K562 (cell line): ENCODE measurements around the gene RABGAP1L. TPM values are rescaled to one million over a fixed set of nuclear protein-coding genes. Genes with fewer than 3 reads are reported as not detected.

Source experiments
- ELF2 ChIP-seq: fragments of 250-450 bp; sonication (Bioruptor Pico); IDR thresholded peaks from 2 replicates; pipeline ENCODE4 v1.5.0; 2021; ENCODE audit warnings: mild to moderate bottlenecking
- KAT7 ChIP-seq: sonication (generic); formaldehyde crosslinking; IDR thresholded peaks from 2 replicates; pipeline ENCODE4 v1.8.0; 2022; ENCODE audit warnings: missing genetic modification reagents, mild to moderate bottlenecking, borderline replicate concordance
- NBN ChIP-seq: fragments of 450-650 bp; IDR thresholded peaks from 2 replicates; pipeline ENCODE4 v1.6.1; 2016; ENCODE audit warnings: low read depth, mild to moderate bottlenecking
- PHF20 ChIP-seq: fragments of 450-650 bp; IDR thresholded peaks from 2 replicates; pipeline ENCODE4 v1.6.1; 2018; ENCODE audit not compliant: partially characterized antibody
- RBM14 ChIP-seq: fragments of 200-400 bp; formaldehyde crosslinking; IDR thresholded peaks from 2 replicates; pipeline ENCODE4 v1.6.1; 2018; ENCODE audit warnings: low read depth, mild to moderate bottlenecking, low read length, moderate library complexity, borderline replicate concordance; ENCODE audit not compliant: insufficient read depth
- SIX5 ChIP-seq, 2 experiments: IDR thresholded peaks; 2 replicates each; pipeline ENCODE4 v1.6.1; 2011; ENCODE audit warnings: low read length in 2 of 2, borderline replicate concordance in 1 of 2, low read depth in 1 of 2, mild to moderate bottlenecking in 1 of 2, moderate library complexity in 1 of 2; ENCODE audit not compliant: insufficient read depth in 1 of 2
- SLC30A9 ChIP-seq: fragments of 250-450 bp; sonication (Bioruptor Pico); IDR thresholded peaks from 2 replicates; pipeline ENCODE4 v1.8.0; 2022; ENCODE audit warnings: mild to moderate bottlenecking, moderate library complexity
- STAG1 ChIP-seq: sonication (generic); formaldehyde crosslinking; IDR thresholded peaks from 2 replicates; pipeline ENCODE4 v1.5.0; 2020; ENCODE audit warnings: missing genetic modification reagents, borderline replicate concordance
- TAF15 ChIP-seq: fragments of 200-400 bp; formaldehyde crosslinking; IDR thresholded peaks from 2 replicates; pipeline ENCODE4 v1.6.1; 2017; ENCODE audit warnings: mild to moderate bottlenecking, low read depth, low read length, moderate library complexity
- TEAD4 ChIP-seq, 2 experiments: sonication (generic) in 1 of 2; formaldehyde crosslinking in 1 of 2; IDR thresholded peaks; 2 replicates each; pipeline versions ENCODE4 v1.6.1 to v1.8.0; 2012 to 2022; ENCODE audit warnings: borderline replicate concordance in 1 of 2, inconsistent platforms in 1 of 2, low read length in 1 of 2, mild to moderate bottlenecking in 1 of 2, missing genetic modification reagents in 1 of 2
- ZNF121 ChIP-seq: sonication (generic); formaldehyde crosslinking; conservative IDR thresholded peaks from 2 replicates; pipeline ENCODE4 v1.8.0; 2022; ENCODE audit warnings: missing genetic modification reagents
- polyA plus RNA-seq, 8 experiments: library from polyadenylated mRNA; depleted of rRNA in 4 of 8; stranded (reverse) in 5 of 8; unstranded in 3 of 8; fragments of >200 nt; fragmentation: Nextera tagmentation in 2 of 8; fragmentation: Illumina TruSeq in 1 of 8; extraction: Ambion mirVana in 2 of 8; extraction: Trizol in 1 of 8; gene quantifications; 2 replicates each; pipeline versions ENCODE4 v1.2.1 to v1.2.3, GENCODE V29; 2011 to 2014; ENCODE audit warnings: inconsistent platforms in 1 of 8, missing spikeins in 1 of 8
- total RNA-seq, 7 experiments: library from RNA; depleted of rRNA in 6 of 7; stranded (reverse); fragments of >200 nt in 6 of 7; fragmentation: Illumina TruSeq in 2 of 7; extraction: Trizol in 2 of 7; gene quantifications; 2 replicates each; pipeline versions ENCODE4 v1.2.1 to v1.2.3, GENCODE V29; 2011 to 2021; ENCODE audit warnings: low replicate concordance in 1 of 7
- TF ChIP-seq, protein P1 (sequence below): fragments of 250-450 bp; sonication (Bioruptor Pico); IDR thresholded peaks from 2 replicates; pipeline ENCODE4 v1.4.0; 2020; ENCODE audit warnings: borderline replicate concordance
- TF ChIP-seq, protein P2 (sequence below): fragments of 450-650 bp; conservative IDR thresholded peaks from 2 replicates; pipeline ENCODE4 v1.6.1; 2016; ENCODE audit warnings: missing genetic modification characterization, low read depth, mild to moderate bottlenecking, control low read depth, missing compliant biosample characterization
- TF ChIP-seq, protein P3 (sequence below): sonication (generic); formaldehyde crosslinking; IDR thresholded peaks from 2 replicates; pipeline ENCODE4 v1.8.0; 2023; ENCODE audit warnings: missing genetic modification reagents, mild to moderate bottlenecking, borderline replicate concordance

RABGAP1L gene
- total and polyA plus RNA-seq, 9 of the 15 experiments (the other 6 are each of a cell fraction or from before 2014, with no cell fraction given), result 16.5 to 44.9 (median 26.7) TPM

DNA sequence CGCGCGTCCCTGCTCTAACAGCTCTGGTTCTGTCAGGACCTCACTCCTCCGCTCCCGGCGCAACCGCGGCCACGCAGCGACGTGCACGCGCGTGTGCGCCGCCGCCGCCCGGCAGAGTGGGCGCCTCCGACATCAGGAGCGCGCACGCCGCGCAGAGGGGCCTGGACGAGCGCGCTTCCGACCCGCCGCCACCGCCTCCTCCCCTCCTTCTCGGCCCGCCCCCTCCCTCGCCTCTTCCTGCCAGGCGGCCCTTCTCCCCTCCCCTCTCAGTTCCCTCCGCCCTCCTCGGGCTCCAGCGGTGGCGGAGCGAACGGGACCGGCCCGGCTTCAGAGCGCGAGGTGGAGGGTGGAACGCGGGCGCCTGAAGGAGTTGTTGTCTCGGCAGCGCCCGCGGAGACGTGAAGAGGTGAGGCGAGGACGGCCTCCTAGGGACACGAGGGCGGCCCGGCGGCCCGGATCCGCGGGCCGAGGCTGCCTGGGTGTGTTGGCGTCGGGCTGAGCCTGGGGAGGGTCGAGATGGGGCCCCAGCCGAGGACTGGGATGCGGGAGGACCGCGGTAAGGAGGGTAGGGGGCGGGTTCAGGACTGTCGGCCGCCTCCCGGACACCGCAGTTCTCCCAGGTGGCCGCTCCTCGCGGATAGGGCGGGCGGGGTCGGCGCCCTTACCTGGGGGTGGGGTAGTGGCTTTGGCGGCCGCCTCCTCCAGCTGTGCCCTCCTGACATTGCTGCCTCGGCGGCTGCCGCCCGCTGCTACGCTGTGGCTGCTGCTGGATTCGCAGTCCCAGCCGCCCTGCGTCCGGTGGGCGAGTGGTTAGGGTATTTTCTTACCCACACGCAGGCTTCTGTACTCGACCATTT is at the start of gene RABGAP1L (continued):
- TF ChIP-seq, protein P1, sequence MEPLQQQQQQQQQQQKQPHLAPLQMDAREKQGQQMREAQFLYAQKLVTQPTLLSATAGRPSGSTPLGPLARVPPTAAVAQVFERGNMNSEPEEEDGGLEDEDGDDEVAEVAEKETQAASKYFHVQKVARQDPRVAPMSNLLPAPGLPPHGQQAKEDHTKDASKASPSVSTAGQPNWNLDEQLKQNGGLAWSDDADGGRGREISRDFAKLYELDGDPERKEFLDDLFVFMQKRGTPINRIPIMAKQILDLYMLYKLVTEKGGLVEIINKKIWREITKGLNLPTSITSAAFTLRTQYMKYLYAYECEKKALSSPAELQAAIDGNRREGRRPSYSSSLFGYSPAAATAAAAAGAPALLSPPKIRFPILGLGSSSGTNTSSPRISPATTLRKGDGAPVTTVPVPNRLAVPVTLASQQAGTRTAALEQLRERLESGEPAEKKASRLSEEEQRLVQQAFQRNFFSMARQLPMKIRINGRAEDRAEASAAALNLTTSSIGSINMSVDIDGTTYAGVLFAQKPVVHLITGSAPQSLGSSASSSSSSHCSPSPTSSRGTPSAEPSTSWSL (CRISPR knock-in tag), result peak; percentile 67; the same call in 1 of the 2 replicates
- TF ChIP-seq SIX5 (IDR thresholded peaks at IDR 0.05; ENCODE audit: borderline replicate concordance in 1 of 2, insufficient read depth in 1 of 2, low read depth in 1 of 2, low read length in 2 of 2), result no peak
- TF ChIP-seq PHF20, result peak; percentile 61
- no peak for TF ChIP-seq ZNF121 (CRISPR knock-in tag)
- peak; percentile 59; the same call in 1 of the 2 replicates for TF ChIP-seq ELF2 (CRISPR knock-in tag)
- peak; percentile 26 for TF ChIP-seq NBN
- peak; percentile 100 for TF ChIP-seq KAT7 (CRISPR knock-in tag)
- TF ChIP-seq TAF15, result no peak
- no peak; the same call in 1 of the 2 replicates for TF ChIP-seq STAG1
- TF ChIP-seq, protein P2, sequence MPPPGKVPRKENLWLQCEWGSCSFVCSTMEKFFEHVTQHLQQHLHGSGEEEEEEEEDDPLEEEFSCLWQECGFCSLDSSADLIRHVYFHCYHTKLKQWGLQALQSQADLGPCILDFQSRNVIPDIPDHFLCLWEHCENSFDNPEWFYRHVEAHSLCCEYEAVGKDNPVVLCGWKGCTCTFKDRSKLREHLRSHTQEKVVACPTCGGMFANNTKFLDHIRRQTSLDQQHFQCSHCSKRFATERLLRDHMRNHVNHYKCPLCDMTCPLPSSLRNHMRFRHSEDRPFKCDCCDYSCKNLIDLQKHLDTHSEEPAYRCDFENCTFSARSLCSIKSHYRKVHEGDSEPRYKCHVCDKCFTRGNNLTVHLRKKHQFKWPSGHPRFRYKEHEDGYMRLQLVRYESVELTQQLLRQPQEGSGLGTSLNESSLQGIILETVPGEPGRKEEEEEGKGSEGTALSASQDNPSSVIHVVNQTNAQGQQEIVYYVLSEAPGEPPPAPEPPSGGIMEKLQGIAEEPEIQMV (tag), result no peak; the same call in 1 of the 2 replicates
- TF ChIP-seq, protein P3, sequence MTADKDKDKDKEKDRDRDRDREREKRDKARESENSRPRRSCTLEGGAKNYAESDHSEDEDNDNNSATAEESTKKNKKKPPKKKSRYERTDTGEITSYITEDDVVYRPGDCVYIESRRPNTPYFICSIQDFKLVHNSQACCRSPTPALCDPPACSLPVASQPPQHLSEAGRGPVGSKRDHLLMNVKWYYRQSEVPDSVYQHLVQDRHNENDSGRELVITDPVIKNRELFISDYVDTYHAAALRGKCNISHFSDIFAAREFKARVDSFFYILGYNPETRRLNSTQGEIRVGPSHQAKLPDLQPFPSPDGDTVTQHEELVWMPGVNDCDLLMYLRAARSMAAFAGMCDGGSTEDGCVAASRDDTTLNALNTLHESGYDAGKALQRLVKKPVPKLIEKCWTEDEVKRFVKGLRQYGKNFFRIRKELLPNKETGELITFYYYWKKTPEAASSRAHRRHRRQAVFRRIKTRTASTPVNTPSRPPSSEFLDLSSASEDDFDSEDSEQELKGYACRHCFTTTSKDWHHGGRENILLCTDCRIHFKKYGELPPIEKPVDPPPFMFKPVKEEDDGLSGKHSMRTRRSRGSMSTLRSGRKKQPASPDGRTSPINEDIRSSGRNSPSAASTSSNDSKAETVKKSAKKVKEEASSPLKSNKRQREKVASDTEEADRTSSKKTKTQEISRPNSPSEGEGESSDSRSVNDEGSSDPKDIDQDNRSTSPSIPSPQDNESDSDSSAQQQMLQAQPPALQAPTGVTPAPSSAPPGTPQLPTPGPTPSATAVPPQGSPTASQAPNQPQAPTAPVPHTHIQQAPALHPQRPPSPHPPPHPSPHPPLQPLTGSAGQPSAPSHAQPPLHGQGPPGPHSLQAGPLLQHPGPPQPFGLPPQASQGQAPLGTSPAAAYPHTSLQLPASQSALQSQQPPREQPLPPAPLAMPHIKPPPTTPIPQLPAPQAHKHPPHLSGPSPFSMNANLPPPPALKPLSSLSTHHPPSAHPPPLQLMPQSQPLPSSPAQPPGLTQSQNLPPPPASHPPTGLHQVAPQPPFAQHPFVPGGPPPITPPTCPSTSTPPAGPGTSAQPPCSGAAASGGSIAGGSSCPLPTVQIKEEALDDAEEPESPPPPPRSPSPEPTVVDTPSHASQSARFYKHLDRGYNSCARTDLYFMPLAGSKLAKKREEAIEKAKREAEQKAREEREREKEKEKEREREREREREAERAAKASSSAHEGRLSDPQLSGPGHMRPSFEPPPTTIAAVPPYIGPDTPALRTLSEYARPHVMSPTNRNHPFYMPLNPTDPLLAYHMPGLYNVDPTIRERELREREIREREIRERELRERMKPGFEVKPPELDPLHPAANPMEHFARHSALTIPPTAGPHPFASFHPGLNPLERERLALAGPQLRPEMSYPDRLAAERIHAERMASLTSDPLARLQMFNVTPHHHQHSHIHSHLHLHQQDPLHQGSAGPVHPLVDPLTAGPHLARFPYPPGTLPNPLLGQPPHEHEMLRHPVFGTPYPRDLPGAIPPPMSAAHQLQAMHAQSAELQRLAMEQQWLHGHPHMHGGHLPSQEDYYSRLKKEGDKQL (CRISPR knock-in tag), result 0 out of 2 replicates have a peak, but pooled peaks have one; percentile 52
- TF ChIP-seq SLC30A9 (CRISPR knock-in tag), result no peak
- no peak for TF ChIP-seq RBM14
- TF ChIP-seq TEAD4 (IDR thresholded peaks at IDR 0.05; ENCODE audit: low read length), result 0 out of 2 replicates have a peak, but pooled peaks have one; percentile 15
- no peak for TF ChIP-seq TEAD4 (CRISPR knock-in tag; IDR thresholded peaks at IDR 0.05; ENCODE audit: borderline replicate concordance)
